HepG2 (cell line): ENCODE data around the gene DNASE2. TPM values are rescaled to one million over a fixed set of nuclear protein-coding genes. Genes with fewer than 3 reads are reported as not detected.
A peak's percentile ranks its signal among the peaks of the same experiment; 100 is the strongest.

Experiments
- ADNP ChIP-seq: sonication (generic); formaldehyde crosslinking; IDR thresholded peaks from 2 replicates; pipeline ENCODE4 v1.4.0; 2020; ENCODE audit warnings: missing genetic modification reagents
- DR1 ChIP-seq: sonication (generic); formaldehyde crosslinking; IDR thresholded peaks from 2 replicates; pipeline ENCODE4 v1.8.0; 2021; ENCODE audit warnings: mild to moderate bottlenecking, missing genetic modification reagents, inconsistent platforms
- FOXC1 ChIP-seq: sonication (generic); formaldehyde crosslinking; IDR thresholded peaks from 2 replicates; pipeline ENCODE4 v1.8.0; 2022; ENCODE audit warnings: mild to moderate bottlenecking, missing genetic modification reagents, borderline replicate concordance
- KAT7 ChIP-seq: IDR thresholded peaks from 2 replicates; pipeline ENCODE4 v1.6.1; 2018; ENCODE audit warnings: borderline replicate concordance, missing compliant biosample characterization
- MAFG ChIP-seq: sonication (generic); formaldehyde crosslinking; IDR thresholded peaks from 2 replicates; pipeline ENCODE4 v1.5.1; 2020; ENCODE audit warnings: mild to moderate bottlenecking, missing genetic modification reagents
- MED13 ChIP-seq: sonication (generic); formaldehyde crosslinking; IDR thresholded peaks from 2 replicates; pipeline ENCODE4 v1.5.0; 2020; ENCODE audit warnings: missing genetic modification reagents
- MTA1 ChIP-seq: sonication (generic); formaldehyde crosslinking; IDR thresholded peaks from 2 replicates; pipeline ENCODE4 v1.4.0; 2020; ENCODE audit warnings: missing genetic modification reagents, mild to moderate bottlenecking, borderline replicate concordance
- MTERF4 ChIP-seq: sonication (generic); formaldehyde crosslinking; IDR thresholded peaks from 2 replicates; pipeline ENCODE4 v1.8.0; 2023; ENCODE audit warnings: mild to moderate bottlenecking, missing genetic modification reagents
- RXRB ChIP-seq: IDR thresholded peaks from 2 replicates; pipeline ENCODE4 v1.6.1; 2016; ENCODE audit warnings: borderline replicate concordance, missing genetic modification reagents, missing compliant biosample characterization
- SMAD9 ChIP-seq: sonication (generic); formaldehyde crosslinking; IDR thresholded peaks from 2 replicates; pipeline ENCODE4 v1.5.1; 2020; ENCODE audit warnings: mild to moderate bottlenecking, missing genetic modification reagents
- SRF ChIP-seq: IDR thresholded peaks from 2 replicates; pipeline ENCODE4 v1.6.1; 2011; ENCODE audit warnings: mild to moderate bottlenecking, low read depth, low read length, moderate library complexity
- U2AF2 ChIP-seq: fragments of 200-400 bp; formaldehyde crosslinking; IDR thresholded peaks from 2 replicates; pipeline ENCODE4 v1.6.1; 2017; ENCODE audit warnings: low read depth, mild to moderate bottlenecking, low read length
- ZFP1 ChIP-seq: IDR thresholded peaks from 2 replicates; pipeline ENCODE4 v1.6.1; 2016
- ZNF160 ChIP-seq: sonication (generic); formaldehyde crosslinking; IDR thresholded peaks from 2 replicates; pipeline ENCODE4 v1.8.0; 2022; ENCODE audit warnings: mild to moderate bottlenecking, inconsistent platforms, missing genetic modification reagents
- ZNF260 ChIP-seq: sonication (generic); formaldehyde crosslinking; IDR thresholded peaks from 2 replicates; pipeline ENCODE4 v1.4.0; 2020; ENCODE audit warnings: missing genetic modification reagents, low read depth, mild to moderate bottlenecking, borderline replicate concordance
- ZNF326 ChIP-seq: sonication (generic); formaldehyde crosslinking; IDR thresholded peaks from 2 replicates; pipeline ENCODE4 v1.4.0; 2020; ENCODE audit warnings: missing genetic modification reagents, borderline replicate concordance
- ZNF354B ChIP-seq: sonication (generic); formaldehyde crosslinking; IDR thresholded peaks from 2 replicates; pipeline ENCODE4 v1.8.0; 2022; ENCODE audit warnings: mild to moderate bottlenecking, missing genetic modification reagents
- ZNF577 ChIP-seq: sonication (generic); formaldehyde crosslinking; IDR thresholded peaks from 2 replicates; pipeline ENCODE4 v1.4.0; 2020; ENCODE audit warnings: mild to moderate bottlenecking, low read depth, missing genetic modification reagents, borderline replicate concordance
- ZNF7 ChIP-seq: IDR thresholded peaks from 2 replicates; pipeline ENCODE4 v1.6.1; 2016; ENCODE audit warnings: missing biosample characterization, missing genetic modification reagents
- ZNF720 ChIP-seq: sonication (generic); formaldehyde crosslinking; IDR thresholded peaks from 2 replicates; pipeline ENCODE4 v1.4.0; 2020; ENCODE audit warnings: missing genetic modification reagents
- polyA plus RNA-seq, 8 experiments: library from polyadenylated mRNA; depleted of rRNA in 3 of 8; stranded (reverse) in 7 of 8; unstranded in 1 of 8; fragments of >200 nt; fragmentation: Illumina TruSeq in 4 of 8; extraction: Trizol in 4 of 8; gene quantifications; 2 replicates each; pipeline versions ENCODE4 v1.2.1 to v1.2.3, GENCODE V29; 2011 to 2016; ENCODE audit warnings: low read depth in 4 of 8, missing spikeins in 1 of 8, mixed read lengths in 1 of 8; ENCODE audit not compliant: insufficient read depth in 1 of 8
- total RNA-seq, 5 experiments: library from RNA; depleted of rRNA; stranded (reverse); fragments of >200 nt; fragmentation: Illumina TruSeq; extraction: Trizol; gene quantifications; 2 replicates each; pipeline ENCODE4 v1.2.3, GENCODE V29; 2016; ENCODE audit warnings: low read depth in 1 of 5
- TF ChIP-seq, protein P1 (sequence below): sonication (generic); formaldehyde crosslinking; IDR thresholded peaks from 2 replicates; pipeline ENCODE4 v1.4.0; 2020; ENCODE audit warnings: missing genetic modification reagents
- TF ChIP-seq, protein P2 (sequence below): sonication (generic); formaldehyde crosslinking; IDR thresholded peaks from 2 replicates; pipeline ENCODE4 v1.4.0; 2020; ENCODE audit warnings: mild to moderate bottlenecking, missing genetic modification reagents
- TF ChIP-seq, protein P3 (sequence below): sonication (generic); formaldehyde crosslinking; IDR thresholded peaks from 2 replicates; pipeline ENCODE4 v1.5.0; 2020; ENCODE audit warnings: mild to moderate bottlenecking, missing genetic modification reagents

The DNASE2 gene
- total and polyA plus RNA-seq, 2 of the 13 experiments (the other 11 are each of a cell fraction or from before 2014, with no cell fraction given) = 7.5 to 16.2 TPM

DNA sequence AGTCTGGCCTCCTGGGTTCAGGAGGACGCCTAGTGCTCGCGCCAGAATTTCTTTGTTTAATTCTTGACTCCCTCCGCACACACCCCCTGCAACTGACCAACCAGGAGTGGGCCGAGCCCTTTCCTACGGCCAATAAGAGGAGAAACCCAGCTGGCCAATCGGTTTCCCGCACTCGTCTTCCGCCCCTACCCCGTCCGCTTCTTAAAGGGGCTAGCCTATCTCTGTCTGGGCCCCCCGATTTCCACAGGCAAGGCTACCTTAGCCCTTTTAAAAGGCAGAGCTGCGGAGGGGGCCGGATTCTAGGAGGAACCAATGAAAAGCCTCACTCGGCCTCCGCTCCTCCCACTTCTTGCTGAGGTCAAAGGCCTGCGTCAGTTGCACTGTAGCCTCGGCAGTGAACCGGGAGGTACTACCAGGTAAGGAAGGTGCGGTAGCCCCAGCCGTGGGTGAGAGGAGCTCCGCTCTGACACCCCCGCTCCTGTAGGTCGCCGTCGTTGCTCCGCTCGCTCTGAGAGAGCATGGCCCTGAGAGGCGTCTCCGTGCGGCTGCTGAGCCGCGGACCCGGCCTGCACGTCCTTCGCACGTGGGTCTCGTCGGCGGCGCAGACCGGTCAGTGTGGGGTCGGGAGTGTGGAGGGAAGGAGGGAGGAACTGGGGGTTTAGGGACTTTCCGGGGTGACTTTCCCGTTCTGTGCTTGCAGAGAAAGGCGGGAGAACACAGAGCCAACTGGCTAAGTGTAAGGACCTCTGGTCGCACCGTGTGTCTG lies 9.7 kb upstream of the DNASE2 start, which contains the start of gene GCDH (continued):
- 0 out of 2 replicates have a peak, but pooled peaks have one; percentile 16 for TF ChIP-seq SRF
- no peak for TF ChIP-seq ADNP (CRISPR knock-in tag)
- TF ChIP-seq ZFP1 (CRISPR knock-in tag) = no peak
- TF ChIP-seq ZNF720 (CRISPR knock-in tag) = no peak
- TF ChIP-seq MAFG (CRISPR knock-in tag) = no peak
- no peak for TF ChIP-seq KAT7 (CRISPR knock-in tag)
- TF ChIP-seq, protein P1, sequence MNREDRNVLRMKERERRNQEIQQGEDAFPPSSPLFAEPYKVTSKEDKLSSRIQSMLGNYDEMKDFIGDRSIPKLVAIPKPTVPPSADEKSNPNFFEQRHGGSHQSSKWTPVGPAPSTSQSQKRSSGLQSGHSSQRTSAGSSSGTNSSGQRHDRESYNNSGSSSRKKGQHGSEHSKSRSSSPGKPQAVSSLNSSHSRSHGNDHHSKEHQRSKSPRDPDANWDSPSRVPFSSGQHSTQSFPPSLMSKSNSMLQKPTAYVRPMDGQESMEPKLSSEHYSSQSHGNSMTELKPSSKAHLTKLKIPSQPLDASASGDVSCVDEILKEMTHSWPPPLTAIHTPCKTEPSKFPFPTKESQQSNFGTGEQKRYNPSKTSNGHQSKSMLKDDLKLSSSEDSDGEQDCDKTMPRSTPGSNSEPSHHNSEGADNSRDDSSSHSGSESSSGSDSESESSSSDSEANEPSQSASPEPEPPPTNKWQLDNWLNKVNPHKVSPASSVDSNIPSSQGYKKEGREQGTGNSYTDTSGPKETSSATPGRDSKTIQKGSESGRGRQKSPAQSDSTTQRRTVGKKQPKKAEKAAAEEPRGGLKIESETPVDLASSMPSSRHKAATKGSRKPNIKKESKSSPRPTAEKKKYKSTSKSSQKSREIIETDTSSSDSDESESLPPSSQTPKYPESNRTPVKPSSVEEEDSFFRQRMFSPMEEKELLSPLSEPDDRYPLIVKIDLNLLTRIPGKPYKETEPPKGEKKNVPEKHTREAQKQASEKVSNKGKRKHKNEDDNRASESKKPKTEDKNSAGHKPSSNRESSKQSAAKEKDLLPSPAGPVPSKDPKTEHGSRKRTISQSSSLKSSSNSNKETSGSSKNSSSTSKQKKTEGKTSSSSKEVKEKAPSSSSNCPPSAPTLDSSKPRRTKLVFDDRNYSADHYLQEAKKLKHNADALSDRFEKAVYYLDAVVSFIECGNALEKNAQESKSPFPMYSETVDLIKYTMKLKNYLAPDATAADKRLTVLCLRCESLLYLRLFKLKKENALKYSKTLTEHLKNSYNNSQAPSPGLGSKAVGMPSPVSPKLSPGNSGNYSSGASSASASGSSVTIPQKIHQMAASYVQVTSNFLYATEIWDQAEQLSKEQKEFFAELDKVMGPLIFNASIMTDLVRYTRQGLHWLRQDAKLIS (CRISPR knock-in tag) = no peak
- TF ChIP-seq MTA1 (CRISPR knock-in tag) = peak; percentile 75; the same call in 1 of the 2 replicates
- TF ChIP-seq, protein P2, sequence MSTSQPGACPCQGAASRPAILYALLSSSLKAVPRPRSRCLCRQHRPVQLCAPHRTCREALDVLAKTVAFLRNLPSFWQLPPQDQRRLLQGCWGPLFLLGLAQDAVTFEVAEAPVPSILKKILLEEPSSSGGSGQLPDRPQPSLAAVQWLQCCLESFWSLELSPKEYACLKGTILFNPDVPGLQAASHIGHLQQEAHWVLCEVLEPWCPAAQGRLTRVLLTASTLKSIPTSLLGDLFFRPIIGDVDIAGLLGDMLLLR (CRISPR knock-in tag) = peak; percentile 93; the same call in 1 of the 2 replicates
- no peak for TF ChIP-seq SMAD9 (CRISPR knock-in tag)
- TF ChIP-seq MED13 (CRISPR knock-in tag) = no peak
- TF ChIP-seq ZNF260 (CRISPR knock-in tag) = no peak
- TF ChIP-seq DR1 (CRISPR knock-in tag) = 0 out of 2 replicates have a peak, but pooled peaks have one; percentile 62
- no peak for TF ChIP-seq ZNF577
- no peak for TF ChIP-seq ZNF7 (CRISPR knock-in tag)
- TF ChIP-seq RXRB (CRISPR knock-in tag) = peak; percentile 17; the same call in 1 of the 2 replicates
- TF ChIP-seq, protein P3, sequence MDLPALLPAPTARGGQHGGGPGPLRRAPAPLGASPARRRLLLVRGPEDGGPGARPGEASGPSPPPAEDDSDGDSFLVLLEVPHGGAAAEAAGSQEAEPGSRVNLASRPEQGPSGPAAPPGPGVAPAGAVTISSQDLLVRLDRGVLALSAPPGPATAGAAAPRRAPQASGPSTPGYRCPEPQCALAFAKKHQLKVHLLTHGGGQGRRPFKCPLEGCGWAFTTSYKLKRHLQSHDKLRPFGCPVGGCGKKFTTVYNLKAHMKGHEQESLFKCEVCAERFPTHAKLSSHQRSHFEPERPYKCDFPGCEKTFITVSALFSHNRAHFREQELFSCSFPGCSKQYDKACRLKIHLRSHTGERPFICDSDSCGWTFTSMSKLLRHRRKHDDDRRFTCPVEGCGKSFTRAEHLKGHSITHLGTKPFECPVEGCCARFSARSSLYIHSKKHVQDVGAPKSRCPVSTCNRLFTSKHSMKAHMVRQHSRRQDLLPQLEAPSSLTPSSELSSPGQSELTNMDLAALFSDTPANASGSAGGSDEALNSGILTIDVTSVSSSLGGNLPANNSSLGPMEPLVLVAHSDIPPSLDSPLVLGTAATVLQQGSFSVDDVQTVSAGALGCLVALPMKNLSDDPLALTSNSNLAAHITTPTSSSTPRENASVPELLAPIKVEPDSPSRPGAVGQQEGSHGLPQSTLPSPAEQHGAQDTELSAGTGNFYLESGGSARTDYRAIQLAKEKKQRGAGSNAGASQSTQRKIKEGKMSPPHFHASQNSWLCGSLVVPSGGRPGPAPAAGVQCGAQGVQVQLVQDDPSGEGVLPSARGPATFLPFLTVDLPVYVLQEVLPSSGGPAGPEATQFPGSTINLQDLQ (CRISPR knock-in tag) = no peak
- no peak for TF ChIP-seq MTERF4
- no peak for TF ChIP-seq ZNF354B (CRISPR knock-in tag)
- TF ChIP-seq FOXC1 (CRISPR knock-in tag) = peak; percentile 67; the same call in 1 of the 2 replicates
- TF ChIP-seq U2AF2 = no peak
- 0 out of 2 replicates have a peak, but pooled peaks have one; percentile 33 for TF ChIP-seq ZNF160
- TF ChIP-seq ZNF326 = no peak
